Keratinocyte (primary cell): ENCODE measurements around the gene KRT24.
"Not testable (repeated sequence)": the region's sequence is repeated elsewhere in the genome, so short reads cannot be mapped to it uniquely, and the experiment has no call there.

Experiments used
- CTCF ChIP-seq, 3 experiments: IDR thresholded peaks in 1 of 3; conservative IDR thresholded peaks in 1 of 3; optimal IDR thresholded peaks in 1 of 3; 2 replicates in 2 of 3; 3 replicates in 1 of 3; pipeline versions ENCODE3 to v1.5.1; 2011; ENCODE audit warnings: low read length in 3 of 3, mild to moderate bottlenecking in 3 of 3, moderate library complexity in 2 of 3, control low read depth in 1 of 3, inconsistent platforms in 1 of 3; ENCODE audit not compliant: insufficient read depth in 2 of 3; ENCODE audit errors: extremely low read depth in 1 of 3
- EZH2 ChIP-seq: IDR thresholded peaks from one replicate; pipeline ENCODE4 v1.6.1; 2012; ENCODE audit warnings: inconsistent platforms, mild to moderate bottlenecking, low read length, moderate library complexity

GRCh38 chr17:40748666-40749065, 45.1 kb upstream of the KRT24 start:
- not testable (repeated sequence) for TF ChIP-seq CTCF (optimal IDR thresholded peaks at IDR 0.05 in 1 of 3, IDR thresholded peaks at IDR 0.05 in 1 of 3, conservative IDR thresholded peaks at IDR 0.05 in 1 of 3; ENCODE audit: extremely low read depth in 1 of 3, insufficient read depth in 2 of 3, low read length in 3 of 3); EZH2
